ENCODE results near the gene CNP. TPM values are rescaled to one million over a fixed set of nuclear protein-coding genes. Genes with fewer than 3 reads are reported as not detected.
A peak's percentile ranks its signal among the peaks of the same experiment; 100 is the strongest.

Gene CNP
- total RNA-seq, 1 experiment from 2014 or later = 78.5 TPM

DNA sequence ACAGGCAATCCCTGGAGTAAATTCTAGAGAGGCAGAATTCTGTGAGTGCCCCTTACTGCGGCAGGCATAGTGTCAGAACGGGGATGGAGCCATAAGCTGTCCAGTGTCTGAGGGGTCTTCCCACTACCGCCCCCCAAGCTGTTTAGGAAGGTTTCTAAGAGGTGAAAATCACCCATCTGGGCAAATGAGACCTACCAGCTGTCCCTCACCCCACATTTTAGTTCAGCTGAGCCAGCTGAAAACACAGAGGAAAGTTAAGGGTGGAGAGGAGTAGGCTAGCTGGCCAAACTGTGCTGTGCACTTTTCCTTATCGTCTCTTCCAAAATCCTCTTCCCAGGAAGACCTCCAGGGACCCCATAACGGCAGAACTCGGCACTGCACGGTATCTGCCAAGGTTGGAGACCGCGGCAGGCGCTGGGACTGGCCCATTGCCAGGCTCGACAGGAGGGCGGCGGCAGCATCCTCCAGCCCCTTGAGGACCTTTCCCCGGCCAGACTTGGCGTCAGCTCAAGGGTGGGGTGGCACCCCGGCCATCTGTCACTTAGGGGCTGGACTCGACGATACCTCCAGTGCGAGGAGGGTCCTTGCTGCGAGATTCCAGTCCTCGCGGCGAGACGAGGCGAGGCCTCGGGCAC is 48.8 kb upstream of the CNP start:
- peak overlapping the region; percentile 65 to 76 (median 68); a peak in 3 of 7 replicates for H3K27ac Mint-ChIP-seq
- no peak overlapping the region for H2BK20ac ChIP-seq (ENCODE audit: low read depth, low read length, poor library complexity, severe bottlenecking)
- H3K27me3 ChIP-seq (ENCODE audit: insufficient read depth, low read length) = no peaks in the 10 kb centered on the region
- H4K5ac ChIP-seq (ENCODE audit: insufficient read length, low read depth, low read length) = no peak overlapping the region
- H2BK15ac ChIP-seq (ENCODE audit: low read depth, low read length) = no peak overlapping the region
- H3K9me3 ChIP-seq (ENCODE audit: control insufficient read depth, low read depth, low read length) = no peaks in the 10 kb centered on the region
- H3K79me1 ChIP-seq (ENCODE audit: insufficient read depth, low read depth, low read length, poor library complexity, severe bottlenecking) = peaks cover 10% of the 10 kb centered on the region
- no peaks in the 10 kb centered on the region for H3K27me3 Mint-ChIP-seq (ENCODE audit: low read depth)
- no peak overlapping the region for H3T11ph ChIP-seq (ENCODE audit: low read length)
- no peak overlapping the region for H3K23ac ChIP-seq (ENCODE audit: insufficient read length, low read depth, low read length)
- no peaks in the 10 kb centered on the region for H3K9me3 Mint-ChIP-seq
- peaks cover 46% of the 10 kb centered on the region for H3K79me2 ChIP-seq (ENCODE audit: insufficient read depth, low read length)
- H3K4me3 Mint-ChIP-seq = peak overlapping the region; percentile 88 to 90
- no peak overlapping the region for H4K91ac ChIP-seq (ENCODE audit: insufficient read length, low read depth, low read length)
- H2BK120ac ChIP-seq (ENCODE audit: low read depth, low read length, poor library complexity, severe bottlenecking) = no peak overlapping the region
- TF ChIP-seq, protein P1, sequence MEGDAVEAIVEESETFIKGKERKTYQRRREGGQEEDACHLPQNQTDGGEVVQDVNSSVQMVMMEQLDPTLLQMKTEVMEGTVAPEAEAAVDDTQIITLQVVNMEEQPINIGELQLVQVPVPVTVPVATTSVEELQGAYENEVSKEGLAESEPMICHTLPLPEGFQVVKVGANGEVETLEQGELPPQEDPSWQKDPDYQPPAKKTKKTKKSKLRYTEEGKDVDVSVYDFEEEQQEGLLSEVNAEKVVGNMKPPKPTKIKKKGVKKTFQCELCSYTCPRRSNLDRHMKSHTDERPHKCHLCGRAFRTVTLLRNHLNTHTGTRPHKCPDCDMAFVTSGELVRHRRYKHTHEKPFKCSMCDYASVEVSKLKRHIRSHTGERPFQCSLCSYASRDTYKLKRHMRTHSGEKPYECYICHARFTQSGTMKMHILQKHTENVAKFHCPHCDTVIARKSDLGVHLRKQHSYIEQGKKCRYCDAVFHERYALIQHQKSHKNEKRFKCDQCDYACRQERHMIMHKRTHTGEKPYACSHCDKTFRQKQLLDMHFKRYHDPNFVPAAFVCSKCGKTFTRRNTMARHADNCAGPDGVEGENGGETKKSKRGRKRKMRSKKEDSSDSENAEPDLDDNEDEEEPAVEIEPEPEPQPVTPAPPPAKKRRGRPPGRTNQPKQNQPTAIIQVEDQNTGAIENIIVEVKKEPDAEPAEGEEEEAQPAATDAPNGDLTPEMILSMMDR (conservative IDR thresholded peaks at IDR 0.05) = no peak
- H3K27ac ChIP-seq (ENCODE audit: insufficient read length, low read depth, low read length) = no peak overlapping the region
- no peak overlapping the region for H3K56ac ChIP-seq (ENCODE audit: insufficient read length, low read depth, low read length)
- H3K18ac ChIP-seq (ENCODE audit: insufficient read length, low read depth, low read length) = no peak overlapping the region
- peak overlapping the region; percentile 81 for H3K4me2 ChIP-seq (ENCODE audit: insufficient read depth, insufficient read length, low read length)
- H3K4ac ChIP-seq (ENCODE audit: low read depth, low read length) = no peak overlapping the region
- H2AK5ac ChIP-seq (ENCODE audit: insufficient read length, low read length) = no peak overlapping the region
- H3K4me1 ChIP-seq (ENCODE audit: insufficient read depth, low read length) = peaks cover 8% of the 10 kb centered on the region; the same call in 1 of the 2 replicates
- H3K23me2 ChIP-seq (ENCODE audit: insufficient read length, low read depth, low read length, poor library complexity, severe bottlenecking) = peaks cover 11% of the 10 kb centered on the region
- no peak overlapping the region for H2BK12ac ChIP-seq (ENCODE audit: insufficient read length, low read depth, low read length)
- H3K9ac ChIP-seq (ENCODE audit: extremely low read depth, insufficient read length, low read length) = peak overlapping the region; percentile 85
- DNase-seq = no peak
- peaks cover 43 to 50% of the 10 kb centered on the region in 2 experiments for H3K4me1 Mint-ChIP-seq
- no peak overlapping the region for H2AFZ ChIP-seq (ENCODE audit: low read length)
- no peak overlapping the region for H4K8ac ChIP-seq (replicated peaks; ENCODE audit: insufficient read length, low read depth, low read length)
- peaks cover 14 to 25% (median 21%) of the 10 kb centered on the region in 3 experiments; a peak in 6 of 7 replicates for H3K36me3 Mint-ChIP-seq (ENCODE audit: insufficient read depth in 1 of 3, low read depth in 3 of 3)
- peak overlapping the region; percentile 99 for H3K14ac ChIP-seq (ENCODE audit: insufficient read depth, low read length)
- H2BK5ac ChIP-seq (ENCODE audit: insufficient read length, low read length) = no peak overlapping the region
- peaks cover 11% of the 10 kb centered on the region for H4K20me1 ChIP-seq (ENCODE audit: control insufficient read depth, insufficient read depth, insufficient read length)
- no CpG with 5 or more reads among the region's 26 CpGs for WGBS (ENCODE audit: extremely low coverage, insufficient read length, low lambda C conversion rate)
